Heart right ventricle (tissue), 16 donors: ENCODE data around the gene SNIP1. TPM values are rescaled to one million over a fixed set of nuclear protein-coding genes. Genes with fewer than 3 reads are reported as not detected.

Experiments used
- ATAC-seq, 8 donors: fragments of 200-7000 bp; cut with Tn5 transposase; one replicate each; pipeline ENCODE4 v1.9.1; 2020; ENCODE audit warnings: mild to moderate bottlenecking in 8 of 8, moderate library complexity in 8 of 8, moderate number of reproducible peaks in 1 of 8
- DNase-seq, 2 donors: peaks; one replicate each; pipeline ENCODE4 v3.0.0-alpha.2; 2020
- H3K27ac ChIP-seq, 10 donors: fragments of 200-600 bp; sonication (generic) in 2 of 10; one replicate each; pipeline versions ENCODE4 v1.5.0 to v1.8.0; 2020 to 2022; ENCODE audit warnings: mild to moderate bottlenecking in 3 of 10
- H3K27me3 ChIP-seq, 7 donors: fragments of 200-600 bp; one replicate each; pipeline ENCODE4 v1.8.0; 2021 to 2022; ENCODE audit warnings: mild to moderate bottlenecking in 2 of 7
- H3K36me3 ChIP-seq, 9 donors: fragments of 200-600 bp; sonication (generic) in 1 of 9; one replicate each; pipeline versions ENCODE4 v1.5.0 to v1.8.0; 2020 to 2022; ENCODE audit warnings: mild to moderate bottlenecking in 2 of 9
- H3K4me1 ChIP-seq, 9 donors: fragments of 200-600 bp; sonication (generic) in 1 of 9; one replicate each; pipeline versions ENCODE4 v1.5.0 to v1.8.0; 2020 to 2022; ENCODE audit warnings: mild to moderate bottlenecking in 4 of 9
- H3K4me3 ChIP-seq, 10 donors: fragments of 200-600 bp; sonication (generic) in 2 of 10; one replicate each; pipeline versions ENCODE4 v1.5.0 to v1.8.0; 2020 to 2022; ENCODE audit warnings: mild to moderate bottlenecking in 7 of 10, moderate library complexity in 2 of 10
- H3K9me3 ChIP-seq, 11 donors: fragments of 200-600 bp in 10 of 11; sonication (generic) in 2 of 11; one replicate each; pipeline versions ENCODE4 v1.5.0 to v1.8.0; 2013 to 2022; ENCODE audit warnings: mild to moderate bottlenecking in 2 of 11, control low read depth in 1 of 11, moderate library complexity in 1 of 11
- WGBS, 2 donors: extraction: QIAGEN DNeasy Blood & Tissue Kit; methylation state at CpG; one replicate each; pipeline ENCODE4 v1.1.7; 2013; ENCODE audit warnings: inconsistent platforms in 1 of 2; 5-methylcytosine and 5-hydroxymethylcytosine counted together
- intact Hi-C, 10 donors: fragments of 100-400 bp; cut with DNase I; formaldehyde crosslinking; loops; one replicate each; pipeline versions ENCODE4 v1.11.1 to v1.14.2; 2022
- polyA plus RNA-seq, 2 donors: library from polyadenylated mRNA; stranded (reverse); fragments of 200-250 nt; gene quantifications; one replicate each; pipeline ENCODE4 v1.2.3, GENCODE V29; 2013
- total RNA-seq, 10 donors: library from RNA; stranded (reverse); fragmentation: NEBNext Ultra II Directional in 3 of 10; extraction: Animal tissue kit (Norgen Biotek cat#: 25700) in 3 of 10; gene quantifications; one replicate each; pipeline versions ENCODE4 v1.2.1 to v1.2.4, GENCODE V29; 2021 to 2023
- TF ChIP-seq, protein P1 (sequence below), 9 donors: fragments of 200-600 bp; sonication (generic) in 2 of 9; IDR thresholded peaks; one replicate each; pipeline versions ENCODE4 v1.5.0 to v1.8.0; 2021 to 2022; ENCODE audit warnings: antibody characterized with exemption in 9 of 9, mild to moderate bottlenecking in 5 of 9, moderate library complexity in 1 of 9
- donor health status: Arrhythmogenic right ventricular cardiomyopathy.
- donor health status: ischemic (EF 13 %, LVEDD 7.1; RV severe dilation, severe dysfunction).
- donor health status: healthy with polysubstance abuse.
- donor health status: DM: no; HTN: yes; CAD: no.
- donor health status: DM: no; HTN: no; CAD: no.
- donor health status: ischemic (EF 25% LVEDD 6.9; RV normal size, moderate dysfunction).
- donor health status: ischemic (EF 25% LVEDD 5.7; RV mildly dilated, moderate dysfunction).
- donor health status: healthy.
- donor health status: DM: yes; HTN: yes; CAD: no.
- donor health status: Ischemic cardiomyopathy.
- donor health status: ischemic (EF 35%, LVEDD 5.7; RV mildly dilated, moderate dysfunction).
- donor health status: nonischemic (EF 11% LVEDD 7.7; RV severe dilation, severe dysfunction).
- donor health status: DM: yes; HTN: yes; CAD: no.
- donor health status: PGD.
- donor health status: ischemic (EF 29% LVEDD 5.4; RV normal size, mild dysfunction).
- donor health status: nonischemic (EF 23%, LVEDD 6.1; RV moderate dilation, normal function).

SNIP1 gene
- total and polyA plus RNA-seq, 12 donors: 3.2 to 12.1 (median 8.9) TPM

DNA sequence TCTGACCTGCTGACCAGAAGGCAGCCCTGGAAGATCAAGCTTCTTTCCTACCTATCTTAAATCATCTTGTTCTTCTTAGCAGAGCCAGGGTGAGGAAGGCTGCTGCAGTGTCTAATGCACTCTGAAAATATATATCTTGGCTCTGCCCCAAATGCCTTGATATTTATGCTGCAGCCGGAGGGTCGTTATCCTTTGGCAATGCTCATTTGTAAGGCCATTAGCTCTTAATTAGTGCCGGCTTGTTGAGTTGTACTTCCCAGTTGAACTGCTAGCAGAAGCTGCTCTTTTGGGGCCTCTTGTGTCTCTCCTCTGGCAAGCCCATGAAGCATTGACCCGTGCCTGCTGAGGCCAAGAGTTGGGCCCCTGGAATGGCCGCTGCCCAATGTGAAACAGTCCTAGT lies 45.8 kb upstream of the SNIP1 start:
- Histone ChIP-seq H3K27ac (no peak overlapping the region), H3K9me3 (no peaks in the 10 kb centered on the region), H3K36me3 (no peaks in the 10 kb centered on the region), H3K4me1 (peaks cover 2 to 14% (median 8%) of the 10 kb centered on the region in 9 donors), H3K4me3 (no peak overlapping the region), H3K27me3 (peaks cover 0 to 24% (median 0%) of the 10 kb centered on the region in 7 donors)
- intact Hi-C loops: loop anchor here in 8 of 10 donors (2.0 to 10.0 kb wide), 8 partner anchors 48 to 128 kb away; partner anchors contain the start of genes MEAF6 (in 2 of the 8), CDCA8 (in 1 of the 8), SNIP1 (in 1 of the 8) and ZC3H12A (in 1 of the 8)
- no peak for DNase-seq
- TF ChIP-seq, protein P1, sequence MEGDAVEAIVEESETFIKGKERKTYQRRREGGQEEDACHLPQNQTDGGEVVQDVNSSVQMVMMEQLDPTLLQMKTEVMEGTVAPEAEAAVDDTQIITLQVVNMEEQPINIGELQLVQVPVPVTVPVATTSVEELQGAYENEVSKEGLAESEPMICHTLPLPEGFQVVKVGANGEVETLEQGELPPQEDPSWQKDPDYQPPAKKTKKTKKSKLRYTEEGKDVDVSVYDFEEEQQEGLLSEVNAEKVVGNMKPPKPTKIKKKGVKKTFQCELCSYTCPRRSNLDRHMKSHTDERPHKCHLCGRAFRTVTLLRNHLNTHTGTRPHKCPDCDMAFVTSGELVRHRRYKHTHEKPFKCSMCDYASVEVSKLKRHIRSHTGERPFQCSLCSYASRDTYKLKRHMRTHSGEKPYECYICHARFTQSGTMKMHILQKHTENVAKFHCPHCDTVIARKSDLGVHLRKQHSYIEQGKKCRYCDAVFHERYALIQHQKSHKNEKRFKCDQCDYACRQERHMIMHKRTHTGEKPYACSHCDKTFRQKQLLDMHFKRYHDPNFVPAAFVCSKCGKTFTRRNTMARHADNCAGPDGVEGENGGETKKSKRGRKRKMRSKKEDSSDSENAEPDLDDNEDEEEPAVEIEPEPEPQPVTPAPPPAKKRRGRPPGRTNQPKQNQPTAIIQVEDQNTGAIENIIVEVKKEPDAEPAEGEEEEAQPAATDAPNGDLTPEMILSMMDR (IDR thresholded peaks at IDR 0.05): no peak
- no peak for ATAC-seq
- WGBS, 2 donors: 62 to 63% methylated on average over 5 of the region's 5 CpGs

DNA sequence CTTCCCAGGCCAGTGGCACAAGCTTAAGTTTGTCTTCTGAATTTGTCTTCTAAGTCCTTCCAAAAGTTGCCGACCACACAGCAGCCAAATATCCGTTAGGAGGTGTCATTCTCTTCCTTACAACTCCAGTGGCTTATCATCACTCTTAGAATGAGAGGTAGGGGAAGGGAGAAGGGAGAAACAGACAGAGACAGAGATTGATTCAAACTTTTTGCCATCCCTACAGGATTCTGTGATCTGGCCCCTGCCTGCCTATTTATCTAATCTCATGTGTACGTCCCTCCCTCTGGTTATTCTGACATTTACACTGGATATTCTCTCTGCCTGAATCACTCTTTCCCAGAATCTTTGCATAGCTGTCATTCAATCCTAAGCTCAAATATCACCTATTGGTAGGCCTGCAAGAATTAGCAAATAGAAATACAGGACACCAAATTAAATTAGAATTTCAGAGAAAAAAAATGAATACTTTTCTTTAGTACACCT lies 42.1 kb upstream of the SNIP1 start:
- TF ChIP-seq, protein P1 (IDR thresholded peaks at IDR 0.05): peak in 2 of 9 donors; percentile 6 to 11
- H3K27me3 ChIP-seq: no peaks in the 10 kb centered on the region
- H3K9me3 ChIP-seq: no peaks in the 10 kb centered on the region
- H3K27ac ChIP-seq: peak overlapping the region in 9 of 10 donors; percentile 70 to 85 (median 76)
- peak overlapping the region in 9 of 10 donors; percentile 59 to 78 (median 70) for H3K4me3 ChIP-seq
- ATAC-seq (peak in 4 of 8 donors; percentile 1 to 41 (median 16)), DNase-seq (no peak)
- intact Hi-C loops: loop anchor here in 4 of 10 donors (2.0 to 10.0 kb wide), 7 partner anchors 44 to 124 kb away; partner anchors contain the start of genes CDCA8 (in 2 of the 4), MEAF6 (in 2 of the 4), SNIP1 (in 1 of the 4) and ZC3H12A (in 1 of the 4)
- peaks cover 6 to 28% (median 20%) of the 10 kb centered on the region in 9 donors for H3K4me1 ChIP-seq
- H3K36me3 ChIP-seq: peaks cover 0 to 28% (median 17%) of the 10 kb centered on the region in 9 donors
- WGBS, 2 donors: 0% methylated on average over 3 of the region's 3 CpGs

DNA sequence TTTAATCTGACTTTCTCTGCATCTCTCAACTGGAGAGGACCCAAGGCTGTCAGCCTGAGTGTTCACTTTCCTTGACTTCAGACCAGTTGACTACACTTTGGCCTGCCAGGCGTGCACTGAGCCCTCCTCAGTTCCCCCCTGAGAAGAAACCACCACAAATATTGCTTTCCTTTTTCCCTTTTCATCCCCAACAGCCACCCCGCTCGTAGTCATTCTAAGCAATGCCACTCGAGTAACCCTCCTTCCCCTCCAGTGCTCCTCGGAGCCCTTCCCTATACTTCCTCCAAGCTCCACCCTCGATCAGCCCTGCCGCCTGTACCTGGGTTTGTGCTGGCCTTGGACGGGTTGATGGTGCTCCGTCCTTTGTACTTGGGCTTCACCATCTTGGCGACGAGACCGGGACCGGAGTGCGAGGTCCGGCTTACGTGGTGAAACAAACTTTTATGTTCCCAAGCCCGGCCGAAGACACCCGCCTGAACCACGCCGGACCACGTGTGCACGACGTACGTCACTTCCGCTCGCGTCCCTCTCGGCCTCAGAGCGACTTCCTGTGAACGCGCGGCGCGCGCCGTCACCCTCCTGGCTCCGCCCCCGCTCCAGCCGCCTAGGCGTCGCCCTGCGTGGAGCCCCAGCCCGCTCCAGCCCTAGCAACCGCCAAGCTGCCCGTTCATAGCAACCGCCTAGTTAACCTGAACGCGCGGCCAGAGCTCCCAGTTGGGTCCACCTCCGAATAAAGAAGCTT lies 41.5 kb upstream of the SNIP1 start, which contains the start of gene GNL2:
TSS of gene GNL2 (minus strand) at position 498 of the 742 bp plus-strand sequence. CDS start at position 383, 115 bp downstream.
- ATAC-seq (peak; percentile 100), DNase-seq (peak; percentile 97 to 99)
- Histone ChIP-seq H3K36me3 (peaks cover 0 to 34% (median 21%) of the 10 kb centered on the region in 9 donors), H3K4me1 (peaks cover 6 to 28% (median 20%) of the 10 kb centered on the region in 9 donors), H3K4me3 (peak within 1 kb of the TSS; percentile 59 to 78 (median 70)), H3K27me3 (no peaks in the 10 kb centered on the region), H3K9me3 (no peaks in the 10 kb centered on the region), H3K27ac (peak within 1 kb of the TSS; percentile 2 to 85 (median 76))
- TF ChIP-seq, protein P1 (IDR thresholded peaks at IDR 0.05): no peak
- WGBS, 2 donors: 0% methylated on average over 50 to 51 of the region's 51 CpGs
- intact Hi-C loops: loop anchor here in 4 of 10 donors (2.0 to 10.0 kb wide), 7 partner anchors 43 to 123 kb away; partner anchors contain the start of genes CDCA8 (in 2 of the 4), MEAF6 (in 2 of the 4), SNIP1 (in 1 of the 4) and ZC3H12A (in 1 of the 4)

DNA sequence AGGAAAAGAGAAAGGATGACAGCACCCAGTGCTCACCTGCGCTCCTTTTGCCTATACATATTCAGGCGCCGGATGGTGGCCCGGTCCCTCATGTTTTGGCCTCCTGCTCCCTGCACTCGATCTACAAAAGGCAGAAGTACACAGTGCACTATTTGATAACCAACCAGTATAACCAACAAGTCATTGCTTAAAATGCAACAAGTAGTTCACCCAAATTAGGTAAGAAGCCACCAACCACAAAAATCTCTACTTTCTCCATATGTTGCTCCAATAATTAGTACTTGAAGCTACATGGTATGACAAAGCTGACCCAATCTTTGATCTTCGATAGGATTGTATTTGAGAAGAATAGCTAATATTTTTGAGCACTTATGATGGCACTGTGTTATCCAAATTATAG lies 39.6 kb upstream of the SNIP1 start:
- WGBS, 2 donors: 95 to 97% methylated on average over 6 of the region's 6 CpGs
- H3K27ac ChIP-seq: no peak overlapping the region
- TF ChIP-seq, protein P1 (IDR thresholded peaks at IDR 0.05): no peak
- intact Hi-C loops: loop anchor here in 2 of 10 donors (10.0 kb wide), 1 partner anchor 79 kb away; the partner anchor contains the start of gene MEAF6 (in 2 of the 2)
- no peaks in the 10 kb centered on the region for H3K27me3 ChIP-seq
- H3K4me3 ChIP-seq: no peak overlapping the region
- H3K9me3 ChIP-seq: no peaks in the 10 kb centered on the region
- ATAC-seq: no peak
- H3K4me1 ChIP-seq: peaks cover 6 to 28% (median 20%) of the 10 kb centered on the region in 9 donors
- peaks cover 0 to 53% (median 32%) of the 10 kb centered on the region in 9 donors for H3K36me3 ChIP-seq
- no peak for DNase-seq
